ENCODE measurements around the gene NUAK1.

DNA sequence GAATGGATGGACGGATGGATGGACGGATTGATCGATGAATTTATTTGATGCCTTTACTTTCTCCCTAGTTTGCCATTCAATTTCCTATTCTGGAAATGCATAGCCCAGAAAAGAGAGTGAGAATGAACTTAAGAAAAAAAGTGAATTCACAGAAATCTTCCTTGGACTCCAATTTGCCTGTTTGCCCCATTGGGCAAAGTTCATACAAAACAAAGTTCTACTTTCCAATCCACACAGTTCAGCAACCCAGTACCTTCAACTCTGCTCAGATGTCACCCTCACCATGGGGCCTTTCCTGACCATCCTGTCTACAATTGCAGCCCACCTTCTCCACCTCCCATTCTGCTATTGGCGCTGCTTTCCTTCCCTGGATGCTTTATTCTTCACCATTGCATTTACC is 8.2 kb upstream of the NUAK1 start:
- TF ChIP-seq, protein P1, sequence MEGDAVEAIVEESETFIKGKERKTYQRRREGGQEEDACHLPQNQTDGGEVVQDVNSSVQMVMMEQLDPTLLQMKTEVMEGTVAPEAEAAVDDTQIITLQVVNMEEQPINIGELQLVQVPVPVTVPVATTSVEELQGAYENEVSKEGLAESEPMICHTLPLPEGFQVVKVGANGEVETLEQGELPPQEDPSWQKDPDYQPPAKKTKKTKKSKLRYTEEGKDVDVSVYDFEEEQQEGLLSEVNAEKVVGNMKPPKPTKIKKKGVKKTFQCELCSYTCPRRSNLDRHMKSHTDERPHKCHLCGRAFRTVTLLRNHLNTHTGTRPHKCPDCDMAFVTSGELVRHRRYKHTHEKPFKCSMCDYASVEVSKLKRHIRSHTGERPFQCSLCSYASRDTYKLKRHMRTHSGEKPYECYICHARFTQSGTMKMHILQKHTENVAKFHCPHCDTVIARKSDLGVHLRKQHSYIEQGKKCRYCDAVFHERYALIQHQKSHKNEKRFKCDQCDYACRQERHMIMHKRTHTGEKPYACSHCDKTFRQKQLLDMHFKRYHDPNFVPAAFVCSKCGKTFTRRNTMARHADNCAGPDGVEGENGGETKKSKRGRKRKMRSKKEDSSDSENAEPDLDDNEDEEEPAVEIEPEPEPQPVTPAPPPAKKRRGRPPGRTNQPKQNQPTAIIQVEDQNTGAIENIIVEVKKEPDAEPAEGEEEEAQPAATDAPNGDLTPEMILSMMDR (IDR thresholded peaks at IDR 0.05; ENCODE audit: insufficient read depth, low read length), result no peak
- TF ChIP-seq GABPA (IDR thresholded peaks at IDR 0.05; ENCODE audit: low read depth) (no peak), POLR2AphosphoS5 (IDR thresholded peaks at IDR 0.05; ENCODE audit: low read depth) (no peak)
- TF ChIP-seq, protein P2, sequence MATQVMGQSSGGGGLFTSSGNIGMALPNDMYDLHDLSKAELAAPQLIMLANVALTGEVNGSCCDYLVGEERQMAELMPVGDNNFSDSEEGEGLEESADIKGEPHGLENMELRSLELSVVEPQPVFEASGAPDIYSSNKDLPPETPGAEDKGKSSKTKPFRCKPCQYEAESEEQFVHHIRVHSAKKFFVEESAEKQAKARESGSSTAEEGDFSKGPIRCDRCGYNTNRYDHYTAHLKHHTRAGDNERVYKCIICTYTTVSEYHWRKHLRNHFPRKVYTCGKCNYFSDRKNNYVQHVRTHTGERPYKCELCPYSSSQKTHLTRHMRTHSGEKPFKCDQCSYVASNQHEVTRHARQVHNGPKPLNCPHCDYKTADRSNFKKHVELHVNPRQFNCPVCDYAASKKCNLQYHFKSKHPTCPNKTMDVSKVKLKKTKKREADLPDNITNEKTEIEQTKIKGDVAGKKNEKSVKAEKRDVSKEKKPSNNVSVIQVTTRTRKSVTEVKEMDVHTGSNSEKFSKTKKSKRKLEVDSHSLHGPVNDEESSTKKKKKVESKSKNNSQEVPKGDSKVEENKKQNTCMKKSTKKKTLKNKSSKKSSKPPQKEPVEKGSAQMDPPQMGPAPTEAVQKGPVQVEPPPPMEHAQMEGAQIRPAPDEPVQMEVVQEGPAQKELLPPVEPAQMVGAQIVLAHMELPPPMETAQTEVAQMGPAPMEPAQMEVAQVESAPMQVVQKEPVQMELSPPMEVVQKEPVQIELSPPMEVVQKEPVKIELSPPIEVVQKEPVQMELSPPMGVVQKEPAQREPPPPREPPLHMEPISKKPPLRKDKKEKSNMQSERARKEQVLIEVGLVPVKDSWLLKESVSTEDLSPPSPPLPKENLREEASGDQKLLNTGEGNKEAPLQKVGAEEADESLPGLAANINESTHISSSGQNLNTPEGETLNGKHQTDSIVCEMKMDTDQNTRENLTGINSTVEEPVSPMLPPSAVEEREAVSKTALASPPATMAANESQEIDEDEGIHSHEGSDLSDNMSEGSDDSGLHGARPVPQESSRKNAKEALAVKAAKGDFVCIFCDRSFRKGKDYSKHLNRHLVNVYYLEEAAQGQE (IDR thresholded peaks at IDR 0.05; ENCODE audit: insufficient replicate concordance, low read depth), result no peak
